Upper lobe of right lung (tissue), 1 donor: ENCODE measurements around the gene CPEB4. TPM values are rescaled to one million over a fixed set of nuclear protein-coding genes. Genes with fewer than 3 reads are reported as not detected.

ENCODE experiments used
- ATAC-seq: fragments of 200-7000 bp; cut with Tn5 transposase; one replicate; pipeline ENCODE4 v1.9.1; 2020; ENCODE audit warnings: mild to moderate bottlenecking, moderate library complexity
- DNase-seq: peaks from one replicate; pipeline ENCODE4 v3.0.0-alpha.2; 2020
- H3K27ac ChIP-seq: fragments of 200-600 bp; one replicate; pipeline ENCODE4 v1.8.0; 2022
- H3K27me3 ChIP-seq: fragments of 200-600 bp; one replicate; pipeline ENCODE4 v1.8.0; 2022; ENCODE audit warnings: mild to moderate bottlenecking
- H3K36me3 ChIP-seq: fragments of 200-600 bp; one replicate; pipeline ENCODE4 v1.8.0; 2022
- H3K4me1 ChIP-seq: fragments of 200-600 bp; one replicate; pipeline ENCODE4 v1.8.0; 2022
- H3K4me3 ChIP-seq: fragments of 200-600 bp; one replicate; pipeline ENCODE4 v1.8.0; 2022; ENCODE audit warnings: mild to moderate bottlenecking
- H3K9me3 ChIP-seq: fragments of 200-600 bp; one replicate; pipeline ENCODE4 v1.8.0; 2022
- intact Hi-C: fragments of 100-400 bp; cut with DNase I; formaldehyde crosslinking; loops from one replicate; pipeline ENCODE4 v1.11.0; 2022
- total RNA-seq: library from RNA; stranded (reverse); fragmentation: NEBNext Ultra II Directional; extraction: Animal tissue kit (Norgen Biotek cat#: 25700); gene quantifications from one replicate; pipeline ENCODE4 v1.2.1, GENCODE V29; 2021
- TF ChIP-seq, protein P1 (sequence below): fragments of 200-600 bp; IDR thresholded peaks from one replicate; pipeline ENCODE4 v1.8.0; 2022; ENCODE audit warnings: antibody characterized with exemption
- donor health status: DM: no; HTN: yes; CAD: no; lungs with severe emphysema.

CPEB4 gene
- total RNA-seq, 1 donor from 2014 or later: 62.4 TPM

- no peaks in the 10 kb centered on the region for H3K9me3 ChIP-seq
- intact Hi-C loops: no loop called here
- H3K4me3 ChIP-seq: no peak overlapping the region
- DNase-seq (no peak), ATAC-seq (peak; percentile 42)
- peaks cover 67% of the 10 kb centered on the region for H3K4me1 ChIP-seq
- TF ChIP-seq, protein P1, sequence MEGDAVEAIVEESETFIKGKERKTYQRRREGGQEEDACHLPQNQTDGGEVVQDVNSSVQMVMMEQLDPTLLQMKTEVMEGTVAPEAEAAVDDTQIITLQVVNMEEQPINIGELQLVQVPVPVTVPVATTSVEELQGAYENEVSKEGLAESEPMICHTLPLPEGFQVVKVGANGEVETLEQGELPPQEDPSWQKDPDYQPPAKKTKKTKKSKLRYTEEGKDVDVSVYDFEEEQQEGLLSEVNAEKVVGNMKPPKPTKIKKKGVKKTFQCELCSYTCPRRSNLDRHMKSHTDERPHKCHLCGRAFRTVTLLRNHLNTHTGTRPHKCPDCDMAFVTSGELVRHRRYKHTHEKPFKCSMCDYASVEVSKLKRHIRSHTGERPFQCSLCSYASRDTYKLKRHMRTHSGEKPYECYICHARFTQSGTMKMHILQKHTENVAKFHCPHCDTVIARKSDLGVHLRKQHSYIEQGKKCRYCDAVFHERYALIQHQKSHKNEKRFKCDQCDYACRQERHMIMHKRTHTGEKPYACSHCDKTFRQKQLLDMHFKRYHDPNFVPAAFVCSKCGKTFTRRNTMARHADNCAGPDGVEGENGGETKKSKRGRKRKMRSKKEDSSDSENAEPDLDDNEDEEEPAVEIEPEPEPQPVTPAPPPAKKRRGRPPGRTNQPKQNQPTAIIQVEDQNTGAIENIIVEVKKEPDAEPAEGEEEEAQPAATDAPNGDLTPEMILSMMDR: no peak
- no peaks in the 10 kb centered on the region for H3K36me3 ChIP-seq
- peak overlapping the region; percentile 24 for H3K27ac ChIP-seq
- no peaks in the 10 kb centered on the region for H3K27me3 ChIP-seq
Measured at GRCh38 chr5:173920866-173921555, 32.9 kb downstream of the CPEB4 start.

GRCh38 chr5:173922527-173922926, 34.4 kb downstream of the CPEB4 start:
- Histone ChIP-seq H3K4me1 (peaks cover 76% of the 10 kb centered on the region), H3K27me3 (no peaks in the 10 kb centered on the region), H3K36me3 (no peaks in the 10 kb centered on the region), H3K27ac (no peak overlapping the region), H3K9me3 (no peaks in the 10 kb centered on the region), H3K4me3 (no peak overlapping the region)
- DNase-seq (no peak), ATAC-seq (no peak)
- intact Hi-C loops: no loop called here
- TF ChIP-seq, protein P1: no peak

GRCh38 chr5:173923218-173924095, 35.3 kb downstream of the CPEB4 start:
- intact Hi-C loops: no loop called here
- ATAC-seq: no peak

GRCh38 chr5:173924899-173925298, 36.8 kb downstream of the CPEB4 start:
- Histone ChIP-seq H3K4me3 (no peak overlapping the region), H3K9me3 (no peaks in the 10 kb centered on the region), H3K36me3 (no peaks in the 10 kb centered on the region), H3K27ac (no peak overlapping the region), H3K27me3 (no peaks in the 10 kb centered on the region), H3K4me1 (peaks cover 61% of the 10 kb centered on the region)
- intact Hi-C loops: no loop called here
- no peak for DNase-seq
- no peak for ATAC-seq
- TF ChIP-seq, protein P1: no peak

More at GRCh38 chr5:173923218-173924095, 35.3 kb downstream of the CPEB4 start:
- TF ChIP-seq, protein P1: no peak
- Histone ChIP-seq H3K9me3 (no peaks in the 10 kb centered on the region), H3K36me3 (no peaks in the 10 kb centered on the region), H3K4me3 (no peak overlapping the region), H3K27ac (peak overlapping the region; percentile 40), H3K4me1 (peaks cover 75% of the 10 kb centered on the region), H3K27me3 (no peaks in the 10 kb centered on the region)
- no peak for DNase-seq

DNA sequence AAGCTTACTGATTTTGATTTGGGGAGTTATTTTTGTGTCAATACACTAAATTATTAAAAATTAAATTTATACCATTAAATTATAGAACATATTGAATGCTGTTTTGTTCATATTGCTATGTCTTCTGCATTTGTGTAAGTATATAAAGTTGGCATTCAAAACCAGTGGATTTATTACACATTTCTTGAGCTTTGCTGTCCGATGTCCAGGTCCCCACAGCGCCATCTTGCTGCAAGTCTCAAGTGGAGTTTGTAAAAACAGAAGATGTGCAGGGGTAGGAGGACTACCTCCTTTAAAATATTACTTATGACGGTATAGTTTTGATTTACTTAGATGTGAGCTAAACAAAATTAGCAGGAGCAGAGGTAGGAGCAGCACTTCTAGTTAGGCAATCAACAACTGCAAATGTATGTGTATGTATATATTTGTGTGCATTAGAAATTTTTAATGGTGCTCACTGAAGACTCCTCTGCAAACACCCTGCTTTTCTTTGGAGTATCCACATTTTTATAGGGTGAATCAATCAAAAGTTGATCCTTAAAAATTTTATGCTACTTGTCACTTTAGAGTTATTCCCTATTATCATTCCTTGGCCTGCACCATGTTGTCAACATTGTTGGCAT, 37.4 kb downstream of the CPEB4 start:
- Histone ChIP-seq H3K9me3 (no peaks in the 10 kb centered on the region), H3K4me3 (no peak overlapping the region), H3K27me3 (no peaks in the 10 kb centered on the region), H3K36me3 (no peaks in the 10 kb centered on the region), H3K27ac (no peak overlapping the region), H3K4me1 (peaks cover 54% of the 10 kb centered on the region)
- ATAC-seq: peak; percentile 46
- DNase-seq: no peak
- intact Hi-C loops: no loop called here
- TF ChIP-seq, protein P1: peak; percentile 39
